Prostate gland (tissue), 2 donors: ENCODE measurements around the gene MC5R. TPM values are rescaled to one million over a fixed set of nuclear protein-coding genes. Genes with fewer than 3 reads are reported as not detected.

Experiments used
- DNase-seq: peaks from one replicate; pipeline ENCODE4 v3.0.0-alpha.2; 2019; ENCODE audit warnings: low spot score
- H3K27ac ChIP-seq, 2 donors: fragments of 200-600 bp; sonication (generic); 2 replicates each; pipeline ENCODE4 v1.5.1; 2017 to 2019
- H3K27me3 ChIP-seq: fragments of 200-600 bp; sonication (generic); replicated peaks from 2 replicates; pipeline ENCODE4 v1.5.1; 2019; ENCODE audit not compliant: insufficient read depth
- H3K36me3 ChIP-seq, 2 donors: fragments of 200-600 bp; sonication (generic); 1 replicate in 1 of 2; 2 replicates in 1 of 2; pipeline versions ENCODE4 v1.5.1 to v1.8.1; 2017 to 2019
- H3K4me1 ChIP-seq: fragments of 200-600 bp; sonication (generic); replicated peaks from 2 replicates; pipeline ENCODE4 v1.5.1; 2019
- H3K4me3 ChIP-seq, 2 donors: fragments of 200-600 bp; sonication (generic); 2 replicates each; pipeline ENCODE4 v1.5.1; 2017 to 2019
- H3K9me3 ChIP-seq: fragments of 200-600 bp; sonication (generic); 2 replicates; pipeline ENCODE4 v1.5.1; 2017
- CTCF ChIP-seq, 4 experiments: fragments of 200-600 bp in 2 of 4; fragments of 450-650 bp in 2 of 4; sonication (generic) in 2 of 4; IDR thresholded peaks; 1 replicate in 3 of 4; 2 replicates in 1 of 4; pipeline ENCODE4 v1.5.1; 2016 to 2019; ENCODE audit warnings: antibody characterized with exemption in 4 of 4, mild to moderate bottlenecking in 2 of 4, moderate library complexity in 2 of 4
- POLR2A ChIP-seq: fragments of 450-650 bp; IDR thresholded peaks from one replicate; pipeline ENCODE4 v1.6.1; 2016; ENCODE audit warnings: antibody characterized with exemption, mild to moderate bottlenecking
- POLR2AphosphoS5 ChIP-seq: sonication (generic); formaldehyde crosslinking; IDR thresholded peaks from one replicate; pipeline ENCODE4 v1.6.1; 2017; ENCODE audit warnings: antibody characterized with exemption
- WGBS: methylation state at CpG from one replicate; pipeline ENCODE4 v1.1.5; 2018; 5-methylcytosine and 5-hydroxymethylcytosine counted together
- intact Hi-C: fragments of 100-400 bp; cut with DNase I; formaldehyde crosslinking; loops from one replicate; pipeline ENCODE4 v1.14.2; 2022
- total RNA-seq, 2 donors: library from RNA; depleted of rRNA; stranded (reverse); fragments of >200 nt; gene quantifications; one replicate each; pipeline ENCODE4 v1.1.0, GENCODE V29; 2016

MC5R gene
- not detected for total RNA-seq

GRCh38 chr18:13823707-13824395 is at the start of gene MC5R:
TSS of gene MC5R (plus strand) at chr18:13824149. CDS start at chr18:13825766, 1,617 bp downstream.
- 3% methylated on average over 54 of the region's 54 CpGs for WGBS
- no peaks in the 10 kb centered on the region for H3K27me3 ChIP-seq
- intact Hi-C loops, result loop anchor here (5.0 kb wide), 1 partner anchor 263 kb away; no protein-coding TSS in a partner anchor
- no peaks in the 10 kb centered on the region for H3K36me3 ChIP-seq
- peak within 1 kb of the TSS; percentile 17 to 31 for H3K4me3 ChIP-seq
- H3K27ac ChIP-seq, result no peak within 1 kb of the TSS
- no peaks in the 10 kb centered on the region for H3K4me1 ChIP-seq
- DNase-seq, result peak; percentile 30
- TF ChIP-seq POLR2A (no peak), CTCF (IDR thresholded peaks at IDR 0.05) (peak; percentile 62 to 95 (median 88))
- no peaks in the 10 kb centered on the region for H3K9me3 ChIP-seq

GRCh38 chr18:13775058-13775457 is 48.9 kb upstream of the MC5R start:
- TF ChIP-seq POLR2A (no peak), CTCF (IDR thresholded peaks at IDR 0.05) (no peak), POLR2AphosphoS5 (no peak)
- Histone ChIP-seq H3K4me1 (no peaks in the 10 kb centered on the region), H3K36me3 (no peaks in the 10 kb centered on the region), H3K27ac (no peak overlapping the region), H3K4me3 (no peak overlapping the region), H3K9me3 (no peaks in the 10 kb centered on the region), H3K27me3 (no peaks in the 10 kb centered on the region)
- WGBS, result 39% methylated on average over 3 of the region's 3 CpGs
- intact Hi-C loops, result no loop called here
- no peak for DNase-seq

- DNase-seq, result no peak
- WGBS, result 54% methylated on average over 7 of the region's 7 CpGs
- H3K27ac ChIP-seq, result no peak overlapping the region
- TF ChIP-seq POLR2AphosphoS5 (no peak), CTCF (IDR thresholded peaks at IDR 0.05) (no peak), POLR2A (no peak)
- H3K4me3 ChIP-seq, result no peak overlapping the region
- H3K36me3 ChIP-seq, result no peaks in the 10 kb centered on the region
- intact Hi-C loops, result no loop called here
- H3K9me3 ChIP-seq, result no peaks in the 10 kb centered on the region
- no peaks in the 10 kb centered on the region for H3K4me1 ChIP-seq
- no peaks in the 10 kb centered on the region for H3K27me3 ChIP-seq
Measured at GRCh38 chr18:13791181-13791580, 32.8 kb upstream of the MC5R start.

GRCh38 chr18:13793819-13794218 is 30.1 kb upstream of the MC5R start:
- no peaks in the 10 kb centered on the region for H3K4me1 ChIP-seq
- no peaks in the 10 kb centered on the region for H3K27me3 ChIP-seq
- DNase-seq, result no peak
- H3K27ac ChIP-seq, result no peak overlapping the region
- 36% methylated on average over 7 of the region's 7 CpGs for WGBS
- intact Hi-C loops, result no loop called here
- TF ChIP-seq POLR2A (no peak), POLR2AphosphoS5 (no peak), CTCF (IDR thresholded peaks at IDR 0.05) (no peak)
- H3K9me3 ChIP-seq, result no peaks in the 10 kb centered on the region
- H3K36me3 ChIP-seq, result no peaks in the 10 kb centered on the region
- no peak overlapping the region for H3K4me3 ChIP-seq

GRCh38 chr18:13796515-13796914 is 27.4 kb upstream of the MC5R start:
- no peak for DNase-seq
- Histone ChIP-seq H3K36me3 (no peaks in the 10 kb centered on the region), H3K4me3 (no peak overlapping the region), H3K27me3 (no peaks in the 10 kb centered on the region), H3K9me3 (no peaks in the 10 kb centered on the region), H3K27ac (no peak overlapping the region), H3K4me1 (no peaks in the 10 kb centered on the region)
- 75% methylated on average over 14 of the region's 14 CpGs for WGBS
- no peak for TF ChIP-seq CTCF (IDR thresholded peaks at IDR 0.05)
- no peak for TF ChIP-seq POLR2A
- no peak for TF ChIP-seq POLR2AphosphoS5
- intact Hi-C loops, result no loop called here
